ENCODE measurements around the gene PDLIM4.

DNA sequence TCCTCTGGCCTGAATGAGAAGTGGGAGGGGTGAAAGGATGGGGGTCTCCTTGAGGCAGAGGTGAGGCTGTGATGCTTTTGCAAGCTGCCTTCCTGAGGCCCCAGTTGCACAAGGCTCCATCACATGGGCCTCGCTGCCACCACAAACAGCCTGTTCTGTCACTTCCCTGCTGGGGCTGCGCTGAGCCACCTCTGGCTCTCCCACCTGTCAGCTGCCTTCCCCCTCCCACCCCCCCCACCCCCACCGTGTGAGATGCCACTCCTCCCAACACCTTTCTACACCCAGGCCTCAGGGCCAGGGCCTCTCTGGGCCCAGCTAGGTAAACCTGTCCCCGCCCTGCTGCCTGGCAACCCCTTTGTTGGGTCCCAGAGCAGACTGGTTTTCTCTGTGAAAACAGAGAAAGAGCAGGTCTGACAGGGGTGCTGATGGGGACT, 4.5 kb upstream of the PDLIM4 start:
- TF ChIP-seq CTCF (conservative IDR thresholded peaks at IDR 0.05) (no peak), EZH2 (IDR thresholded peaks at IDR 0.05; ENCODE audit: low read depth) (no peak)
